H1 (cell line): ENCODE data around the gene CFAP161. TPM values are rescaled to one million over a fixed set of nuclear protein-coding genes. Genes with fewer than 3 reads are reported as not detected.

Experiments used
- CTCF ChIA-PET: fragments of 300-600 bp; sonication (Branson Sonifier 250); formaldehyde crosslinking; loops from one replicate; lab custom pipeline; 2021; ENCODE audit not compliant: partially characterized antibody; lab: Charles Lee
- POLR2A ChIA-PET: fragments of 300-600 bp; sonication (Branson Sonifier 250); formaldehyde crosslinking; loops from one replicate; lab custom pipeline; 2021; ENCODE audit warnings: inconsistent platforms; ENCODE audit not compliant: partially characterized antibody; lab: Charles Lee
- DNase-seq, 2 experiments: peaks; one replicate each; pipeline versions ENCODE4 v3.0.0 to v3.0.0-alpha.2; 2010 to 2022; ENCODE audit warnings: low spot score in 2 of 2, low read depth in 1 of 2, mixed read lengths in 1 of 2
- FAIRE-seq: peaks from 2 replicates; lab custom pipeline; 2011; peaks lifted over from hg19 to GRCh38; lab: Jason Lieb, UNC
- H2AFZ ChIP-seq: 2 replicates; pipeline ENCODE4 v1.8.1; 2012; ENCODE audit warnings: low read length, inconsistent platforms
- H2AK5ac ChIP-seq: 2 replicates; pipeline ENCODE4 v1.6.1; 2013; ENCODE audit warnings: low read depth, low read length
- H2BK120ac ChIP-seq: replicated peaks from 2 replicates; pipeline ENCODE3; 2013; ENCODE audit warnings: low read depth, low read length, inconsistent platforms
- H2BK12ac ChIP-seq: 2 replicates; pipeline ENCODE4 v1.6.1; 2013; ENCODE audit warnings: low read depth, low read length
- H2BK15ac ChIP-seq: 2 replicates; pipeline ENCODE4 v1.6.1; 2013; ENCODE audit warnings: low read length
- H2BK20ac ChIP-seq: 2 replicates; pipeline ENCODE4 v1.6.1; 2013; ENCODE audit warnings: low read length
- H2BK5ac ChIP-seq: 2 replicates; pipeline ENCODE4 v1.6.1; 2013; ENCODE audit warnings: low read depth, low read length
- H3K14ac ChIP-seq: 2 replicates; pipeline ENCODE4 v1.6.1; 2013; ENCODE audit warnings: inconsistent platforms; ENCODE audit not compliant: insufficient read length
- H3K18ac ChIP-seq: 2 replicates; pipeline ENCODE4 v1.6.1; 2013; ENCODE audit warnings: low read length; ENCODE audit errors: extremely low read depth
- H3K23ac ChIP-seq: 2 replicates; pipeline ENCODE4 v1.6.1; 2013; ENCODE audit warnings: inconsistent platforms; ENCODE audit not compliant: insufficient read length
- H3K23me2 ChIP-seq: 2 replicates; pipeline ENCODE4 v1.6.1; 2013; ENCODE audit warnings: low read depth, low read length
- H3K27ac ChIP-seq: 2 replicates; pipeline ENCODE4 v1.6.1; 2011; ENCODE audit warnings: low read depth, low read length, inconsistent platforms
- H3K27me3 ChIP-seq, 4 experiments: replicated peaks in 1 of 4; 1 replicate in 1 of 4; 2 replicates in 3 of 4; pipeline versions ENCODE4 v1.6.1 to v1.8.1; 2011 to 2013; ENCODE audit warnings: low read length in 3 of 4, mild to moderate bottlenecking in 3 of 4, inconsistent platforms in 2 of 4, mixed read lengths in 2 of 4, moderate library complexity in 1 of 4; ENCODE audit not compliant: control insufficient read depth in 3 of 4, insufficient read depth in 3 of 4; ENCODE audit errors: extremely low read depth in 1 of 4
- H3K36me3 ChIP-seq, 4 experiments: 2 replicates each; pipeline versions ENCODE4 v1.6.1 to v1.8.1; 2011 to 2013; ENCODE audit warnings: mild to moderate bottlenecking in 4 of 4, low read length in 3 of 4, moderate library complexity in 2 of 4, control low read depth in 1 of 4, inconsistent platforms in 1 of 4; ENCODE audit not compliant: insufficient read depth in 4 of 4, control insufficient read depth in 2 of 4
- H3K4ac ChIP-seq: replicated peaks from 2 replicates; pipeline ENCODE3; 2013; ENCODE audit warnings: low read length, low read depth, mixed read lengths, inconsistent platforms; ENCODE audit not compliant: insufficient read length
- H3K4me1 ChIP-seq, 4 experiments: replicated peaks in 1 of 4; 1 replicate in 1 of 4; 2 replicates in 3 of 4; pipeline versions ENCODE4 v1.6.1 to v1.8.1; 2011 to 2013; ENCODE audit warnings: low read length in 3 of 4, inconsistent platforms in 2 of 4, mixed read lengths in 1 of 4; ENCODE audit not compliant: insufficient read depth in 4 of 4, control insufficient read depth in 3 of 4
- H3K4me2 ChIP-seq, 2 experiments: 2 replicates each; pipeline versions ENCODE4 v1.6.1 to v1.8.1; 2011 to 2013; ENCODE audit warnings: low read depth in 2 of 2, low read length in 2 of 2, control low read depth in 1 of 2, inconsistent platforms in 1 of 2, mild to moderate bottlenecking in 1 of 2; ENCODE audit not compliant: insufficient read depth in 1 of 2
- H3K4me3 ChIP-seq, 4 experiments: fragments of 200-600, 300-600 bp in 1 of 4; sonication (generic), shearing (Covaris generic), sonication (Bioruptor Twin) in 1 of 4; 2 replicates each; pipeline versions ENCODE4 v1.5.1 to v1.8.1; 2011 to 2016; ENCODE audit warnings: low read length in 4 of 4, low read depth in 3 of 4, control low read depth in 2 of 4, inconsistent platforms in 2 of 4, mild to moderate bottlenecking in 2 of 4, mixed read lengths in 1 of 4, moderate library complexity in 1 of 4; ENCODE audit not compliant: insufficient read depth in 2 of 4; ENCODE audit errors: extremely low read depth in 1 of 4
- H3K56ac ChIP-seq: replicated peaks from 2 replicates; pipeline ENCODE3; 2013; ENCODE audit warnings: low read depth, mild to moderate bottlenecking, mixed read lengths, low read length, inconsistent platforms; ENCODE audit not compliant: insufficient read length
- H3K79me1 ChIP-seq: 2 replicates; pipeline ENCODE4 v1.6.1; 2013; ENCODE audit warnings: low read depth, low read length, control low read depth
- H3K79me2 ChIP-seq, 2 experiments: 2 replicates each; pipeline versions ENCODE4 v1.6.1 to v1.8.1; 2012 to 2013; ENCODE audit warnings: low read length in 2 of 2, mild to moderate bottlenecking in 2 of 2, inconsistent platforms in 1 of 2; ENCODE audit not compliant: insufficient read depth in 2 of 2, control insufficient read depth in 1 of 2
- H3K9ac ChIP-seq, 4 experiments: replicated peaks in 1 of 4; 1 replicate in 1 of 4; 2 replicates in 3 of 4; pipeline versions ENCODE4 v1.6.1 to v1.8.1; 2011 to 2013; ENCODE audit warnings: low read depth in 3 of 4, low read length in 3 of 4, control low read depth in 2 of 4, mild to moderate bottlenecking in 2 of 4, moderate library complexity in 2 of 4, inconsistent platforms in 1 of 4; ENCODE audit errors: extremely low read depth in 1 of 4
- H3K9me3 ChIP-seq, 2 experiments: 2 replicates each; pipeline versions ENCODE4 v1.6.1 to v1.8.1; 2012 to 2013; ENCODE audit warnings: mild to moderate bottlenecking in 2 of 2, moderate library complexity in 2 of 2, control low read depth in 1 of 2, inconsistent platforms in 1 of 2, low read depth in 1 of 2, low read length in 1 of 2, mixed read lengths in 1 of 2; ENCODE audit not compliant: insufficient read depth in 2 of 2
- H4K20me1 ChIP-seq, 2 experiments: replicated peaks in 1 of 2; 2 replicates each; pipeline versions ENCODE3 to v1.8.1; 2011 to 2013; ENCODE audit warnings: inconsistent platforms in 2 of 2, low read length in 2 of 2, mild to moderate bottlenecking in 1 of 2; ENCODE audit not compliant: insufficient read depth in 2 of 2, control insufficient read depth in 1 of 2
- H4K5ac ChIP-seq: 2 replicates; pipeline ENCODE4 v1.6.1; 2013; ENCODE audit warnings: low read length, low read depth, mixed read lengths, inconsistent platforms; ENCODE audit not compliant: insufficient read length
- H4K8ac ChIP-seq: 2 replicates; pipeline ENCODE4 v1.8.0; 2013; ENCODE audit warnings: mild to moderate bottlenecking, moderate library complexity, low read length, inconsistent platforms; ENCODE audit not compliant: insufficient read depth; ENCODE audit errors: extremely low read depth
- H4K91ac ChIP-seq: replicated peaks from 2 replicates; pipeline ENCODE3; 2013; ENCODE audit warnings: low read length, mixed read lengths, inconsistent platforms; ENCODE audit not compliant: insufficient read length
- CBX8 ChIP-seq: fragments of 300-800, 300-1000 bp; sonication (generic); IDR thresholded peaks from 2 replicates; pipeline ENCODE4 v1.7.1; 2016; ENCODE audit warnings: low read depth, low read length, borderline replicate concordance
- WGBS, 2 experiments: shearing (Covaris generic) in 1 of 2; methylation state at CpG; one replicate each; pipeline versions ENCODE4 v1.1.6 to v1.1.7; 2013 to 2015; ENCODE audit warnings: low lambda C conversion rate in 2 of 2, mixed read lengths in 2 of 2, inconsistent platforms in 1 of 2, low coverage in 1 of 2, missing lambda C conversion rate in 1 of 2; ENCODE audit not compliant: insufficient replicate concordance in 2 of 2, insufficient coverage in 1 of 2, insufficient read length in 1 of 2; ENCODE audit errors: extremely low coverage in 1 of 2, missing lambda C conversion rate in 1 of 2; 5-methylcytosine and 5-hydroxymethylcytosine counted together
- polyA plus RNA-seq, 7 experiments: library from polyadenylated mRNA; depleted of rRNA in 3 of 7; stranded (reverse) in 5 of 7; unstranded in 2 of 7; fragments of >200 nt in 5 of 7; fragments of 200-250 nt in 2 of 7; gene quantifications; 1 replicate in 5 of 7; 2 replicates in 1 of 7; 4 replicates in 1 of 7; pipeline versions ENCODE4 v1.2.1 to v1.2.3, GENCODE V29; 2011 to 2013; ENCODE audit warnings: missing spikeins in 2 of 7, mixed read lengths in 2 of 7
- total RNA-seq: library from RNA; stranded (reverse); fragmentation: NEBNext Ultra II Directional; extraction: Animal tissue kit (Norgen Biotek cat#: 25700); gene quantifications from 2 replicates; pipeline ENCODE4 v1.2.1, GENCODE V29; 2021

CFAP161 gene
- total and polyA plus RNA-seq, 2 of the 8 experiments (the other 6 are each of a cell fraction or from before 2014, with no cell fraction given), result 0.05 TPM; not detected in 1

DNA sequence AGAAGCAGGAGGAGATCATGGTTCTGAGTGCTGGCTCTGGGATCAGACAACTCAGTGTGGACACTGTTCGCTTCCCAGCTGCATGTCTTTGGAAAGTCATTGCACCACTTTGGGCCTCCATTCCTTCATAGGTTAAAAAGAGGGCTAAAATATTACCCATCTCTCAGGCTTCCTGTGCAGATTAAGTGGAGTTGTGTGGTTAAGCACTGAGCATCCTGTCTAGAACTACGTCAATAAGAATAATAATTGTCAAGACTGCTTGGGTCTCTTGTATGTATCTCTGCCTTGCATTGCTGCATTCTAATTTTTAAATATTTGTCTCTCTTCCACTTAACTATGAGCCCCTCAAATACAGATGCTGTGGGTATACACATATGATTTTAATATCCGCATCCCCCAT, 22.3 kb downstream of the CFAP161 start:
- CTCF ChIA-PET, result interaction anchor here (0.7 to 11.9 kb wide), 28 partner anchors 8 to 245 kb away, joined by 3 to 162 read pairs (median 4); no protein-coding TSS in a partner anchor
- 98% methylated on average over 3 of the region's 3 CpGs; no CpG with 5 or more reads in 1 of the 2 experiments for WGBS, 2 experiments

More for the DNA sequence above, 22.3 kb downstream of the CFAP161 start:
- Histone ChIP-seq H4K20me1 (no peaks in the 10 kb centered on the region), H3K4me1 (no peaks in the 10 kb centered on the region), H3K79me2 (no peaks in the 10 kb centered on the region), H3K9ac (no peak overlapping the region), H3K79me1 (no peaks in the 10 kb centered on the region), H3K4ac (no peak overlapping the region), H3K27me3 (no peaks in the 10 kb centered on the region), H3K36me3 (no peaks in the 10 kb centered on the region), H3K27ac (no peak overlapping the region), H3K4me2 (no peak overlapping the region), H4K91ac (no peak overlapping the region), H2BK15ac (no peak overlapping the region), H3K23me2 (no peaks in the 10 kb centered on the region), H3K9me3 (no peaks in the 10 kb centered on the region), H3K14ac (no peak overlapping the region), H2BK12ac (no peak overlapping the region), H2BK120ac (no peak overlapping the region), H3K4me3 (no peak overlapping the region), H2BK5ac (no peak overlapping the region), H3K23ac (no peak overlapping the region), H2AFZ (0 out of 2 replicates have a peak overlapping the region, but pooled peaks have one; percentile 35), H4K8ac (no peak overlapping the region), H4K5ac (no peak overlapping the region), H2BK20ac (no peak overlapping the region), H3K56ac (no peak overlapping the region), H3K18ac (no peak overlapping the region), H2AK5ac (no peak overlapping the region)
- TF ChIP-seq CBX8, result no peak
- DNase-seq, result no peak
- POLR2A ChIA-PET, result interaction anchor here (0.6 kb wide), 1 partner anchor 12 kb away, joined by 3 read pairs; no protein-coding TSS in a partner anchor
- FAIRE-seq, result no peak
